HEK293T (cell line): ENCODE measurements around the gene YY1AP1.
"Not testable (repeated sequence)": the region's sequence is repeated elsewhere in the genome, so short reads cannot be mapped to it uniquely, and the experiment has no call there.

ENCODE experiments used
- CTCF ChIA-PET: fragments of 350-600 bp; formaldehyde crosslinking; extraction: SDS; loops from one replicate; lab custom pipeline; 2021; ENCODE audit warnings: antibody characterized with exemption, inconsistent platforms; lab: Yijun Ruan, JAX
- POLR2A ChIA-PET: fragments of 350-600 bp; formaldehyde crosslinking; extraction: SDS; loops from one replicate; lab custom pipeline; 2020; ENCODE audit warnings: antibody characterized with exemption, inconsistent platforms; lab: Yijun Ruan, JAX
- DNase-seq: peaks from one replicate; pipeline ENCODE4 v3.0.0; 2012; ENCODE audit warnings: mixed read lengths; ENCODE audit errors: extremely low spot score
- ARNT ChIP-seq: fragments of 450-650 bp; IDR thresholded peaks from 2 replicates; pipeline ENCODE4 v1.6.1; 2017; ENCODE audit warnings: mild to moderate bottlenecking
- BHLHE40 ChIP-seq: fragments of 450-650 bp; IDR thresholded peaks from 2 replicates; pipeline ENCODE4 v1.6.1; 2016; ENCODE audit warnings: mild to moderate bottlenecking, moderate library complexity, borderline replicate concordance
- CTBP1 ChIP-seq: fragments of 450-650 bp; IDR thresholded peaks from 2 replicates; pipeline ENCODE4 v1.6.1; 2016; ENCODE audit warnings: borderline replicate concordance
- ELF4 ChIP-seq: fragments of 450-650 bp; IDR thresholded peaks from 2 replicates; pipeline ENCODE4 v1.6.1; 2017; ENCODE audit warnings: antibody characterized with exemption
- FOXA1 ChIP-seq: fragments of 450-650 bp; IDR thresholded peaks from 2 replicates; pipeline ENCODE4 v1.6.1; 2016; ENCODE audit warnings: mild to moderate bottlenecking
- FOXK2 ChIP-seq: fragments of 450-650 bp; IDR thresholded peaks from 2 replicates; pipeline ENCODE4 v1.6.1; 2016; ENCODE audit warnings: mild to moderate bottlenecking
- FOXM1 ChIP-seq: fragments of 450-650 bp; IDR thresholded peaks from 2 replicates; pipeline ENCODE4 v1.6.1; 2017; ENCODE audit warnings: mild to moderate bottlenecking, borderline replicate concordance
- HDGF ChIP-seq: fragments of 450-650 bp; IDR thresholded peaks from 2 replicates; pipeline ENCODE4 v1.6.1; 2017; ENCODE audit warnings: antibody characterized with exemption, borderline replicate concordance
- L3MBTL2 ChIP-seq: fragments of 450-650 bp; conservative IDR thresholded peaks from 2 replicates; pipeline ENCODE4 v1.6.1; 2016; ENCODE audit warnings: mild to moderate bottlenecking
- LEF1 ChIP-seq: fragments of 450-650 bp; IDR thresholded peaks from 2 replicates; pipeline ENCODE4 v1.6.1; 2017; ENCODE audit warnings: mild to moderate bottlenecking, borderline replicate concordance
- NFRKB ChIP-seq: fragments of 450-650 bp; IDR thresholded peaks from 2 replicates; pipeline ENCODE4 v1.6.1; 2016; ENCODE audit warnings: mild to moderate bottlenecking, moderate library complexity
- PKNOX1 ChIP-seq: fragments of 450-650 bp; IDR thresholded peaks from 2 replicates; pipeline ENCODE4 v1.6.1; 2016
- SP1 ChIP-seq: fragments of 450-650 bp; IDR thresholded peaks from 2 replicates; pipeline ENCODE4 v1.6.1; 2017
- SUZ12 ChIP-seq: fragments of 450-650 bp; IDR thresholded peaks from 2 replicates; pipeline ENCODE4 v1.6.1; 2016; ENCODE audit warnings: mild to moderate bottlenecking
- TARDBP ChIP-seq: fragments of 450-650 bp; IDR thresholded peaks from 2 replicates; pipeline ENCODE4 v1.6.1; 2016
- ZNF384 ChIP-seq: fragments of 450-650 bp; IDR thresholded peaks from 2 replicates; pipeline ENCODE4 v1.6.1; 2016

Gene YY1AP1

GRCh38 chr1:155703216-155703615 is 14.6 kb upstream of the YY1AP1 start:
- POLR2A ChIA-PET, result no interaction called here
- CTCF ChIA-PET, result no interaction called here
- no peak for DNase-seq
- no peak for TF ChIP-seq ARNT
- no peak for TF ChIP-seq CTBP1
- TF ChIP-seq FOXA1, result no peak
- TF ChIP-seq ZNF384, result no peak
- no peak for TF ChIP-seq NFRKB
- no peak for TF ChIP-seq LEF1
- no peak for TF ChIP-seq ELF4
- TF ChIP-seq PKNOX1, result no peak
- TF ChIP-seq L3MBTL2, result no peak
- TF ChIP-seq FOXM1, result no peak
- TF ChIP-seq HDGF, result no peak
- no peak for TF ChIP-seq BHLHE40
- TF ChIP-seq SUZ12, result no peak
- TF ChIP-seq FOXK2, result no peak
- TF ChIP-seq TARDBP, result no peak
- TF ChIP-seq SP1, result no peak

- CTCF ChIA-PET, POLR2A ChIA-PET: not testable (repeated sequence)
These were observed 13.1 kb upstream of the YY1AP1 start for GRCh38 chr1:155701675-155702074.

GRCh38 chr1:155699062-155699461 is 10.5 kb upstream of the YY1AP1 start:
- CTCF ChIA-PET, POLR2A ChIA-PET, DNase-seq: not testable (repeated sequence)

More at GRCh38 chr1:155701675-155702074, 13.1 kb upstream of the YY1AP1 start:
- DNase-seq, result not testable (repeated sequence)

- CTCF ChIA-PET, result no interaction called here
- POLR2A ChIA-PET, result no interaction called here
- no peak for DNase-seq
- TF ChIP-seq SP1 (no peak), LEF1 (no peak), PKNOX1 (no peak), L3MBTL2 (no peak), FOXK2 (no peak), ELF4 (no peak), ZNF384 (no peak), ARNT (no peak), NFRKB (no peak), FOXA1 (no peak), FOXM1 (no peak), HDGF (no peak), BHLHE40 (no peak)
These were observed 9.9 kb upstream of the YY1AP1 start for GRCh38 chr1:155698382-155699038.

- CTCF ChIA-PET, POLR2A ChIA-PET: not testable (repeated sequence)
These were observed 9.0 kb upstream of the YY1AP1 start for GRCh38 chr1:155697616-155698015.

GRCh38 chr1:155697046-155697445 is 8.5 kb upstream of the YY1AP1 start:
- TF ChIP-seq LEF1, result no peak
- no peak for TF ChIP-seq HDGF
- POLR2A ChIA-PET, result no interaction called here
- CTCF ChIA-PET, result no interaction called here
- peak; percentile 25 for DNase-seq

More at GRCh38 chr1:155697616-155698015, 9.0 kb upstream of the YY1AP1 start:
- not testable (repeated sequence) for DNase-seq

- TF ChIP-seq FOXA1, result no peak
- no peak for DNase-seq
- ChIA-PET CTCF (no interaction called here), POLR2A (interaction anchor here (1.1 kb wide), 1 partner anchor 49 kb away, joined by 4 read pairs; no protein-coding TSS in a partner anchor)
These were observed 8.0 kb upstream of the YY1AP1 start for GRCh38 chr1:155696524-155696923.

- ChIA-PET POLR2A (interaction anchor here (1.1 kb wide), 1 partner anchor 50 kb away, joined by 4 read pairs; no protein-coding TSS in a partner anchor), CTCF (no interaction called here)
- TF ChIP-seq FOXA1 (no peak), SUZ12 (no peak), HDGF (no peak), FOXK2 (no peak), BHLHE40 (no peak), FOXM1 (no peak), ELF4 (no peak), L3MBTL2 (no peak), CTBP1 (no peak), ARNT (no peak)
- DNase-seq, result no peak
These were observed 7.0 kb upstream of the YY1AP1 start for GRCh38 chr1:155695608-155696007.
